Measurements from ENCODE around the gene GSKIP.

- TF ChIP-seq, protein P1, sequence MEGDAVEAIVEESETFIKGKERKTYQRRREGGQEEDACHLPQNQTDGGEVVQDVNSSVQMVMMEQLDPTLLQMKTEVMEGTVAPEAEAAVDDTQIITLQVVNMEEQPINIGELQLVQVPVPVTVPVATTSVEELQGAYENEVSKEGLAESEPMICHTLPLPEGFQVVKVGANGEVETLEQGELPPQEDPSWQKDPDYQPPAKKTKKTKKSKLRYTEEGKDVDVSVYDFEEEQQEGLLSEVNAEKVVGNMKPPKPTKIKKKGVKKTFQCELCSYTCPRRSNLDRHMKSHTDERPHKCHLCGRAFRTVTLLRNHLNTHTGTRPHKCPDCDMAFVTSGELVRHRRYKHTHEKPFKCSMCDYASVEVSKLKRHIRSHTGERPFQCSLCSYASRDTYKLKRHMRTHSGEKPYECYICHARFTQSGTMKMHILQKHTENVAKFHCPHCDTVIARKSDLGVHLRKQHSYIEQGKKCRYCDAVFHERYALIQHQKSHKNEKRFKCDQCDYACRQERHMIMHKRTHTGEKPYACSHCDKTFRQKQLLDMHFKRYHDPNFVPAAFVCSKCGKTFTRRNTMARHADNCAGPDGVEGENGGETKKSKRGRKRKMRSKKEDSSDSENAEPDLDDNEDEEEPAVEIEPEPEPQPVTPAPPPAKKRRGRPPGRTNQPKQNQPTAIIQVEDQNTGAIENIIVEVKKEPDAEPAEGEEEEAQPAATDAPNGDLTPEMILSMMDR (IDR thresholded peaks at IDR 0.05; ENCODE audit: low read depth, low read length), result no peak
- TF ChIP-seq EZH2phosphoT487 (IDR thresholded peaks at IDR 0.05; ENCODE audit: low read depth), result no peak
Observed at GRCh38 chr14:96320605-96321004, 42.7 kb upstream of the GSKIP start.

All from OCI-LY3 (cell line).